Panc1 (cell line): ENCODE data around the gene UBE2L5.
A peak's percentile ranks its signal among the peaks of the same experiment; 100 is the strongest.

ENCODE experiments used
- CTCF ChIP-seq: fragments of 450-650 bp; IDR thresholded peaks from 2 replicates; pipeline ENCODE4 v1.5.1; 2017; ENCODE audit warnings: mild to moderate bottlenecking
- POLR2AphosphoS5 ChIP-seq: IDR thresholded peaks from 2 replicates; pipeline ENCODE4 v1.6.1; 2012; ENCODE audit warnings: mild to moderate bottlenecking, low read depth, low read length, moderate library complexity
- TCF7L2 ChIP-seq: IDR thresholded peaks from 2 replicates; pipeline ENCODE4 v1.6.1; 2011; ENCODE audit warnings: mild to moderate bottlenecking, low read depth, low read length, inconsistent platforms
- TF ChIP-seq, protein P1 (sequence below), 2 experiments: IDR thresholded peaks; 2 replicates each; pipeline ENCODE4 v1.6.1; 2011 to 2012; ENCODE audit warnings: low read depth in 2 of 2, control low read depth in 1 of 2, low read length in 1 of 2, mild to moderate bottlenecking in 1 of 2, moderate library complexity in 1 of 2; ENCODE audit not compliant: insufficient read depth in 1 of 2

DNA sequence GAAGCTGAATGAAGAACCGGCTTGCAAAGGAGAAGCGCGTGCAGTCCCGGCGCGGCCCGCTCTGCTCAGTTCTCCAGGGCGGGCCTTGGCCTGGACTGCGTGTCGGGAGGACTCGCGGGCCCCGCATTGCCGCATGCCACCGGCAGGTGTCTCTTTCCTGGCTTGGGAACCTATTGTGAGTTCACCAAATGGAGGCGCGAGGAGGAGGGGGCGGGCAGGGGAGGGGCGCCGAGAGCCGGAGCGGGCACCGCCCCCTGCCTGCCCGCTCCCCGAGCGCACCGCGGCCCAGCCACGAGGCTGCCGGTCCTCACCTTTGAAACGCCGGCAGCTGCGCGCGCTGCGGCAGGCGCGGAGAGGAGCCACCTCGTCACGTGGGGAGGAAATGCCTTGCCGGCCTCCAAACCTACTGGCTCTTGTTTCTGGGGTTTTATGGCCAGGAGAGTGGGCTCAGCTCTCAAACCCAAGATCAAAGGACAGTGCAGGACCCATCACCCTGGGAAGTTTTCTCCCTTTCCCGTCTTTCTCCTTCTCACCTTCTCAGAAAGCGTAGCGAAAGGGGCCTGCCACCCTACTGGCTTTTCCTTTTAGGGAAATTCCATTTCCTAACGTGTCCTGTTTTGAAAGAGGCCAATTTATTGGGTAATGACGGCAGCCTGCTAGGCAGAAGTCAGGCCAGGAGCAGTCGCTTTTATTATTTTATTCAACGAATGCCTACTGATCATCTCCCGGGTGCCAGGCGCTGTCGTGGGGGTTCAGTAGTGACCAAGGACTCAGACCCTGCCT lies 13.8 kb upstream of the UBE2L5 start:
- TF ChIP-seq CTCF = peak; percentile 77
- TF ChIP-seq, protein P1, sequence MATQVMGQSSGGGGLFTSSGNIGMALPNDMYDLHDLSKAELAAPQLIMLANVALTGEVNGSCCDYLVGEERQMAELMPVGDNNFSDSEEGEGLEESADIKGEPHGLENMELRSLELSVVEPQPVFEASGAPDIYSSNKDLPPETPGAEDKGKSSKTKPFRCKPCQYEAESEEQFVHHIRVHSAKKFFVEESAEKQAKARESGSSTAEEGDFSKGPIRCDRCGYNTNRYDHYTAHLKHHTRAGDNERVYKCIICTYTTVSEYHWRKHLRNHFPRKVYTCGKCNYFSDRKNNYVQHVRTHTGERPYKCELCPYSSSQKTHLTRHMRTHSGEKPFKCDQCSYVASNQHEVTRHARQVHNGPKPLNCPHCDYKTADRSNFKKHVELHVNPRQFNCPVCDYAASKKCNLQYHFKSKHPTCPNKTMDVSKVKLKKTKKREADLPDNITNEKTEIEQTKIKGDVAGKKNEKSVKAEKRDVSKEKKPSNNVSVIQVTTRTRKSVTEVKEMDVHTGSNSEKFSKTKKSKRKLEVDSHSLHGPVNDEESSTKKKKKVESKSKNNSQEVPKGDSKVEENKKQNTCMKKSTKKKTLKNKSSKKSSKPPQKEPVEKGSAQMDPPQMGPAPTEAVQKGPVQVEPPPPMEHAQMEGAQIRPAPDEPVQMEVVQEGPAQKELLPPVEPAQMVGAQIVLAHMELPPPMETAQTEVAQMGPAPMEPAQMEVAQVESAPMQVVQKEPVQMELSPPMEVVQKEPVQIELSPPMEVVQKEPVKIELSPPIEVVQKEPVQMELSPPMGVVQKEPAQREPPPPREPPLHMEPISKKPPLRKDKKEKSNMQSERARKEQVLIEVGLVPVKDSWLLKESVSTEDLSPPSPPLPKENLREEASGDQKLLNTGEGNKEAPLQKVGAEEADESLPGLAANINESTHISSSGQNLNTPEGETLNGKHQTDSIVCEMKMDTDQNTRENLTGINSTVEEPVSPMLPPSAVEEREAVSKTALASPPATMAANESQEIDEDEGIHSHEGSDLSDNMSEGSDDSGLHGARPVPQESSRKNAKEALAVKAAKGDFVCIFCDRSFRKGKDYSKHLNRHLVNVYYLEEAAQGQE (IDR thresholded peaks at IDR 0.05; ENCODE audit: insufficient read depth in 1 of 2, low read depth in 2 of 2, low read length in 1 of 2) = no peak
- TF ChIP-seq POLR2AphosphoS5 = no peak
- TF ChIP-seq TCF7L2 = peak; percentile 92
